Measurements from ENCODE around the gene VN1R5. TPM values are rescaled to one million over a fixed set of nuclear protein-coding genes. Genes with fewer than 3 reads are reported as not detected.
A peak's percentile ranks its signal among the peaks of the same experiment; 100 is the strongest.

The VN1R5 gene
- total RNA-seq, 1 donor from 2014 or later, result not detected

- DNase-seq (ENCODE audit: low spot score), result no peak
- Mint-ChIP-seq H3K27ac (ENCODE audit: unreplicated experiment) (no peak overlapping the region), H3K4me1 (ENCODE audit: low read depth) (peaks cover 24% of the 10 kb centered on the region)
Measured at GRCh38 chr1:247291833-247292561, 36.1 kb downstream of the VN1R5 start.

DNA sequence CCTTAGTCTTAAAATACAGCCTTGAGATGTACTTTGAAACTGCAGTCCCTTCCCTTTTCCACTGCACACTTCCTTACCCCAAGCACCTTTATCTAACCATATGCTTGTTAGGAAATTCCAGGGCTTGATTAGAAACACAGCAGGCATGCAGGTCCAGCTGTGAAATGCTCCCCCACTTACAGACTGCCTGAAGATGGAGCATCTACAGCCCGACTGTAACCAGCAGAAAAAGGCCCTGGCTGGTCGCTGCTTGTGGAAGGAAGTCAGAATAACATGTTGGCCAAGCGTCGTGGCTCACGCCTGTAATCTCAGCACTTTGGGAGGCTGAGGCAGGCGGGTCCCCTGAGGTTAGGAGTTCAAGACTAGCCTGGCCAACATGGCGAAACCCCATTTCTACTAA, 37.2 kb downstream of the VN1R5 start:
- Mint-ChIP-seq H3K4me1 (ENCODE audit: low read depth) (peaks cover 24% of the 10 kb centered on the region), H3K27ac (ENCODE audit: unreplicated experiment) (no peak overlapping the region)

More at GRCh38 chr1:247291833-247292561, 36.1 kb downstream of the VN1R5 start:
- no peak for TF ChIP-seq CTCF (IDR thresholded peaks at IDR 0.05)
- Mint-ChIP-seq H3K4me3 (ENCODE audit: unreplicated experiment) (no peak overlapping the region), H3K9me3 (ENCODE audit: low read depth) (peaks cover 2% of the 10 kb centered on the region), H3K27me3 (ENCODE audit: low read depth) (no peaks in the 10 kb centered on the region), H3K36me3 (ENCODE audit: low read depth) (no peaks in the 10 kb centered on the region)

DNA sequence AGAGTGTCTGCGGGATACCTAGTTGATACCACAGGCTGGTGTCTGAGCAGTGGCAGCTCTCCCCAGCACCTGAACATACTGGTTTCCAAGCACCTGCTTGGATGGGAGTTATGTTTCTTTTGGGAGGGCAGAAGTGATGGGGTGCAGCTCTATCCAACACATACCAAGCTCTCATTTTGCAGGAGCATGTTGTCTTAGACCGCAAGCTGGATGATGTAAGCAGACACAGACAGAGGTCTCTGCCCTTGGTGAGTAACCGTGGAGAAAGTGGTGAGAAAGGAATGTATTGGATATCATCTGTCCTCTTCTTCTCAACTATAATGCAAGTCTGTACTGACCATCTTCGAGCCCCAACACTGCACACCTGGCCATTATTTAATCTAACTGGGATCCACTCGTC, 38.4 kb downstream of the VN1R5 start:
- H3K4me1 Mint-ChIP-seq (ENCODE audit: low read depth), result peaks cover 24% of the 10 kb centered on the region
- peaks cover under 1% of the 10 kb centered on the region for H3K9me3 Mint-ChIP-seq (ENCODE audit: low read depth)
- no peak for TF ChIP-seq CTCF (IDR thresholded peaks at IDR 0.05)
- H3K4me3 Mint-ChIP-seq (ENCODE audit: unreplicated experiment), result no peak overlapping the region
- H3K27me3 Mint-ChIP-seq (ENCODE audit: low read depth), result no peaks in the 10 kb centered on the region
- no peak for DNase-seq (ENCODE audit: low spot score)
- H3K36me3 Mint-ChIP-seq (ENCODE audit: low read depth), result peaks cover 4% of the 10 kb centered on the region
- H3K27ac Mint-ChIP-seq (ENCODE audit: unreplicated experiment), result peak overlapping the region; percentile 2

More for the DNA sequence above, 37.2 kb downstream of the VN1R5 start:
- no peak for DNase-seq (ENCODE audit: low spot score)
- Mint-ChIP-seq H3K4me3 (ENCODE audit: unreplicated experiment) (no peak overlapping the region), H3K9me3 (ENCODE audit: low read depth) (peaks cover 2% of the 10 kb centered on the region), H3K27me3 (ENCODE audit: low read depth) (no peaks in the 10 kb centered on the region), H3K36me3 (ENCODE audit: low read depth) (no peaks in the 10 kb centered on the region)
- TF ChIP-seq CTCF (IDR thresholded peaks at IDR 0.05), result no peak

- H3K4me3 Mint-ChIP-seq (ENCODE audit: unreplicated experiment), result no peak overlapping the region
- H3K36me3 Mint-ChIP-seq (ENCODE audit: low read depth), result peaks cover 12% of the 10 kb centered on the region
- DNase-seq (ENCODE audit: low spot score), result no peak
- H3K27me3 Mint-ChIP-seq (ENCODE audit: low read depth), result no peaks in the 10 kb centered on the region
- H3K9me3 Mint-ChIP-seq (ENCODE audit: low read depth), result no peaks in the 10 kb centered on the region
- H3K4me1 Mint-ChIP-seq (ENCODE audit: low read depth), result peaks cover 24% of the 10 kb centered on the region
- H3K27ac Mint-ChIP-seq (ENCODE audit: unreplicated experiment), result no peak overlapping the region
- no peak for TF ChIP-seq CTCF (IDR thresholded peaks at IDR 0.05)
Measured at GRCh38 chr1:247295274-247295684, 39.4 kb downstream of the VN1R5 start.

GRCh38 chr1:247295746-247296145, 39.9 kb downstream of the VN1R5 start:
- H3K27ac Mint-ChIP-seq (ENCODE audit: unreplicated experiment), result no peak overlapping the region
- no peak for TF ChIP-seq CTCF (IDR thresholded peaks at IDR 0.05)
- H3K4me3 Mint-ChIP-seq (ENCODE audit: unreplicated experiment), result no peak overlapping the region
- H3K9me3 Mint-ChIP-seq (ENCODE audit: low read depth), result no peaks in the 10 kb centered on the region
- peaks cover 13% of the 10 kb centered on the region for H3K36me3 Mint-ChIP-seq (ENCODE audit: low read depth)
- DNase-seq (ENCODE audit: low spot score), result no peak
- no peaks in the 10 kb centered on the region for H3K27me3 Mint-ChIP-seq (ENCODE audit: low read depth)
- peaks cover 24% of the 10 kb centered on the region for H3K4me1 Mint-ChIP-seq (ENCODE audit: low read depth)

Measured in chondrocyte (in vitro differentiated cells).